GM12878 (cell line): ENCODE data around the gene NPAS3. TPM values are rescaled to one million over a fixed set of nuclear protein-coding genes. Genes with fewer than 3 reads are reported as not detected.
A peak's percentile ranks its signal among the peaks of the same experiment; 100 is the strongest.

Experiments used
- BHLHE40 ChIP-seq, 2 experiments: fragments of 450-650 bp in 1 of 2; IDR thresholded peaks; 2 replicates each; pipeline ENCODE4 v1.6.1; 2011 to 2017; ENCODE audit warnings: low read depth in 2 of 2, borderline replicate concordance in 1 of 2, improper control_type of control experiment in 1 of 2, low read length in 1 of 2, mild to moderate bottlenecking in 1 of 2
- IKZF2 ChIP-seq, 2 experiments: fragments of 450-650 bp; IDR thresholded peaks; 2 replicates each; pipeline ENCODE4 v1.6.1; 2017; ENCODE audit warnings: mild to moderate bottlenecking in 2 of 2, moderate library complexity in 2 of 2
- KDM1A ChIP-seq: fragments of 200-600 bp; sonication (generic); IDR thresholded peaks from 2 replicates; pipeline ENCODE4 v1.6.1; 2016; ENCODE audit warnings: borderline replicate concordance
- SMC3 ChIP-seq: IDR thresholded peaks from 2 replicates; pipeline ENCODE4 v1.6.1; 2011; ENCODE audit warnings: low read length, improper control_type of control experiment, borderline replicate concordance
- SP1 ChIP-seq: IDR thresholded peaks from one replicate; pipeline ENCODE4 v1.6.1; 2011; ENCODE audit warnings: low read depth, low read length
- TAF1 ChIP-seq: IDR thresholded peaks from 2 replicates; pipeline ENCODE4 v1.6.1; 2011; ENCODE audit warnings: mild to moderate bottlenecking, low read depth, low read length, borderline replicate concordance
- TARDBP ChIP-seq: IDR thresholded peaks from 2 replicates; pipeline ENCODE4 v1.6.1; 2016; ENCODE audit warnings: borderline replicate concordance
- WRNIP1 ChIP-seq: IDR thresholded peaks from 2 replicates; pipeline ENCODE4 v1.6.1; 2011; ENCODE audit warnings: low read depth, low read length, improper control_type of control experiment, borderline replicate concordance
- ZNF217 ChIP-seq: fragments of 450-650 bp; IDR thresholded peaks from 2 replicates; pipeline ENCODE4 v1.6.1; 2017; ENCODE audit warnings: antibody characterized with exemption, mild to moderate bottlenecking
- polyA plus RNA-seq, 11 experiments: library from polyadenylated mRNA; depleted of rRNA in 4 of 11; unstranded in 6 of 11; stranded (reverse) in 5 of 11; fragments of >200 nt; fragmentation: Nextera tagmentation in 4 of 11; fragmentation: Illumina TruSeq in 1 of 11; extraction: Ambion mirVana in 4 of 11; extraction: Trizol in 1 of 11; gene quantifications; 1 replicate in 1 of 11; 2 replicates in 10 of 11; pipeline versions ENCODE4 v1.2.1 to v1.2.3, GENCODE V29; 2011 to 2016; ENCODE audit warnings: inconsistent platforms in 2 of 11, missing spikeins in 2 of 11, low read depth in 1 of 11
- total RNA-seq, 4 experiments: library from RNA; depleted of rRNA in 3 of 4; stranded (reverse); fragments of >200 nt in 3 of 4; fragmentation: Illumina TruSeq in 1 of 4; extraction: Trizol in 1 of 4; gene quantifications; 2 replicates each; pipeline versions ENCODE4 v1.2.1 to v1.2.3, GENCODE V29; 2013 to 2021
- TF ChIP-seq, protein P1 (sequence below), 3 experiments: IDR thresholded peaks in 2 of 3; conservative IDR thresholded peaks in 1 of 3; 2 replicates each; pipeline ENCODE4 v1.5.1; 2011; ENCODE audit warnings: low read depth in 3 of 3, low read length in 3 of 3, mild to moderate bottlenecking in 3 of 3, control low read depth in 2 of 3, moderate library complexity in 2 of 3, inconsistent platforms in 1 of 3, mixed read lengths in 1 of 3; ENCODE audit not compliant: control insufficient read depth in 2 of 3, insufficient read depth in 1 of 3; ENCODE audit errors: extremely low read depth in 1 of 3
- TF ChIP-seq, protein P2 (sequence below): IDR thresholded peaks from 2 replicates; pipeline ENCODE4 v1.6.1; 2012; ENCODE audit warnings: low read depth, low read length, improper control_type of control experiment
- TF ChIP-seq, protein P3 (sequence below): fragments of 450-650 bp; IDR thresholded peaks from 2 replicates; pipeline ENCODE4 v1.6.1; 2017; ENCODE audit warnings: low read depth, mild to moderate bottlenecking, moderate library complexity
- TF ChIP-seq, protein P4 (sequence below): fragments of 450-650 bp; IDR thresholded peaks from 2 replicates; pipeline ENCODE4 v1.6.1; 2017; ENCODE audit warnings: mild to moderate bottlenecking, low read depth, inconsistent platforms; ENCODE audit not compliant: poor library complexity, severe bottlenecking
- TF ChIP-seq, protein P5 (sequence below): fragments of 450-650 bp; IDR thresholded peaks from 2 replicates; pipeline ENCODE4 v1.6.1; 2017; ENCODE audit warnings: mild to moderate bottlenecking, moderate library complexity

NPAS3 gene
- total and polyA plus RNA-seq, 10 of the 15 experiments (the other 5 are each of a cell fraction or from before 2014, with no cell fraction given), result under 0.01 to 2.7 (median 0.03) TPM; not detected in 6

DNA sequence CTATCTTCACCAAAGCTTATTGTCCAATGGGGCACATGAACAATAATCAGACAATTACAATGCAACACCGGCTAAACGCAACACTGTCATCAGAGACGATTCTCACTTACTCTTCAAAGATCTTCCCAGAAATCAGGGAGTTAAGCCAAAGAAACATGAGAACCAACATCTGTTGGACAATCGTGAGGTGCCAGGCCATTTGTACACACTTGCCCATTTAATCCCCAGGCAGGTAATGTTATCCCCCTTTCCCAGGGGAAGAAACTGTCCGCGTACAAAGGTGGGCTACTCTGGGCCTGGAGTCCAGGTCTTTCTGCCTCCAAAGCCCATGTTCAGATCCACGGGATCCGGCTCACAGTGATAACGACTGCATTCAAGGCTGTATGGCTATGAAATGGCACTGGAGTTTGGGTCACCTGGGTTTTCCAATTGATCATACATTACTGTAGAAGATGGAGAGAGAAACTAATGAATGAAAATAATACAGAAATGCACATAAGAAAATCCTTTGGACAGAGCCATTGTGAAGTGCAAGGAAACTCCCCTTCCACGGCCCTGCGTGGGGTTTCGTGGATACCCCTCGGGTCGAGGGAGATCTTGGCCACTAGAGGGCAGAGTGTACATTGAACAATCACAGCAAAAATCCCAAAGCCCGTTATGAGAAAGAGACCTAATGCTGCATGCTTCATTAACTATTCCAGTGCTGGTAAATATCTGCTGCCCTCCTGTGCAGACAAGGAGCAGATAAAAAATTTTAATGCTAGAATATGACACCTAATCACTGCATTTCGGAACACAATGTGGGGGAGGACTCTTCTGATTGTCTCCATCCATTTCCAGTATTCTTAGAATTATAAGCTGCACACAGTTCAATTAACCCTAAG is 900.8 kb downstream of the NPAS3 start (continued):
- TF ChIP-seq SMC3 (peak; percentile 91), KDM1A (no peak), BHLHE40 (IDR thresholded peaks at IDR 0.05; ENCODE audit: borderline replicate concordance in 1 of 2, low read depth in 2 of 2, low read length in 1 of 2) (no peak), TARDBP (no peak), ZNF217 (no peak), WRNIP1 (no peak), TAF1 (no peak), SP1 (no peak), IKZF2 (IDR thresholded peaks at IDR 0.05) (peak in 1 of 2 experiments; percentile 17; a peak in 1 of 4 replicates)
- TF ChIP-seq, protein P1, sequence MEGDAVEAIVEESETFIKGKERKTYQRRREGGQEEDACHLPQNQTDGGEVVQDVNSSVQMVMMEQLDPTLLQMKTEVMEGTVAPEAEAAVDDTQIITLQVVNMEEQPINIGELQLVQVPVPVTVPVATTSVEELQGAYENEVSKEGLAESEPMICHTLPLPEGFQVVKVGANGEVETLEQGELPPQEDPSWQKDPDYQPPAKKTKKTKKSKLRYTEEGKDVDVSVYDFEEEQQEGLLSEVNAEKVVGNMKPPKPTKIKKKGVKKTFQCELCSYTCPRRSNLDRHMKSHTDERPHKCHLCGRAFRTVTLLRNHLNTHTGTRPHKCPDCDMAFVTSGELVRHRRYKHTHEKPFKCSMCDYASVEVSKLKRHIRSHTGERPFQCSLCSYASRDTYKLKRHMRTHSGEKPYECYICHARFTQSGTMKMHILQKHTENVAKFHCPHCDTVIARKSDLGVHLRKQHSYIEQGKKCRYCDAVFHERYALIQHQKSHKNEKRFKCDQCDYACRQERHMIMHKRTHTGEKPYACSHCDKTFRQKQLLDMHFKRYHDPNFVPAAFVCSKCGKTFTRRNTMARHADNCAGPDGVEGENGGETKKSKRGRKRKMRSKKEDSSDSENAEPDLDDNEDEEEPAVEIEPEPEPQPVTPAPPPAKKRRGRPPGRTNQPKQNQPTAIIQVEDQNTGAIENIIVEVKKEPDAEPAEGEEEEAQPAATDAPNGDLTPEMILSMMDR (IDR thresholded peaks at IDR 0.05 in 2 of 3, conservative IDR thresholded peaks at IDR 0.05 in 1 of 3; ENCODE audit: control insufficient read depth in 2 of 3, extremely low read depth in 1 of 3, insufficient read depth in 1 of 3, low read depth in 3 of 3, low read length in 3 of 3), result peak; percentile 73 to 85 (median 77)
- TF ChIP-seq, protein P2, sequence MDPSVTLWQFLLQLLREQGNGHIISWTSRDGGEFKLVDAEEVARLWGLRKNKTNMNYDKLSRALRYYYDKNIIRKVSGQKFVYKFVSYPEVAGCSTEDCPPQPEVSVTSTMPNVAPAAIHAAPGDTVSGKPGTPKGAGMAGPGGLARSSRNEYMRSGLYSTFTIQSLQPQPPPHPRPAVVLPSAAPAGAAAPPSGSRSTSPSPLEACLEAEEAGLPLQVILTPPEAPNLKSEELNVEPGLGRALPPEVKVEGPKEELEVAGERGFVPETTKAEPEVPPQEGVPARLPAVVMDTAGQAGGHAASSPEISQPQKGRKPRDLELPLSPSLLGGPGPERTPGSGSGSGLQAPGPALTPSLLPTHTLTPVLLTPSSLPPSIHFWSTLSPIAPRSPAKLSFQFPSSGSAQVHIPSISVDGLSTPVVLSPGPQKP, result no peak
- TF ChIP-seq, protein P3, sequence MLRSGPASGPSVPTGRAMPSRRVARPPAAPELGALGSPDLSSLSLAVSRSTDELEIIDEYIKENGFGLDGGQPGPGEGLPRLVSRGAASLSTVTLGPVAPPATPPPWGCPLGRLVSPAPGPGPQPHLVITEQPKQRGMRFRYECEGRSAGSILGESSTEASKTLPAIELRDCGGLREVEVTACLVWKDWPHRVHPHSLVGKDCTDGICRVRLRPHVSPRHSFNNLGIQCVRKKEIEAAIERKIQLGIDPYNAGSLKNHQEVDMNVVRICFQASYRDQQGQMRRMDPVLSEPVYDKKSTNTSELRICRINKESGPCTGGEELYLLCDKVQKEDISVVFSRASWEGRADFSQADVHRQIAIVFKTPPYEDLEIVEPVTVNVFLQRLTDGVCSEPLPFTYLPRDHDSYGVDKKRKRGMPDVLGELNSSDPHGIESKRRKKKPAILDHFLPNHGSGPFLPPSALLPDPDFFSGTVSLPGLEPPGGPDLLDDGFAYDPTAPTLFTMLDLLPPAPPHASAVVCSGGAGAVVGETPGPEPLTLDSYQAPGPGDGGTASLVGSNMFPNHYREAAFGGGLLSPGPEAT, result 0 out of 2 replicates have a peak, but pooled peaks have one; percentile 23
- TF ChIP-seq, protein P4, sequence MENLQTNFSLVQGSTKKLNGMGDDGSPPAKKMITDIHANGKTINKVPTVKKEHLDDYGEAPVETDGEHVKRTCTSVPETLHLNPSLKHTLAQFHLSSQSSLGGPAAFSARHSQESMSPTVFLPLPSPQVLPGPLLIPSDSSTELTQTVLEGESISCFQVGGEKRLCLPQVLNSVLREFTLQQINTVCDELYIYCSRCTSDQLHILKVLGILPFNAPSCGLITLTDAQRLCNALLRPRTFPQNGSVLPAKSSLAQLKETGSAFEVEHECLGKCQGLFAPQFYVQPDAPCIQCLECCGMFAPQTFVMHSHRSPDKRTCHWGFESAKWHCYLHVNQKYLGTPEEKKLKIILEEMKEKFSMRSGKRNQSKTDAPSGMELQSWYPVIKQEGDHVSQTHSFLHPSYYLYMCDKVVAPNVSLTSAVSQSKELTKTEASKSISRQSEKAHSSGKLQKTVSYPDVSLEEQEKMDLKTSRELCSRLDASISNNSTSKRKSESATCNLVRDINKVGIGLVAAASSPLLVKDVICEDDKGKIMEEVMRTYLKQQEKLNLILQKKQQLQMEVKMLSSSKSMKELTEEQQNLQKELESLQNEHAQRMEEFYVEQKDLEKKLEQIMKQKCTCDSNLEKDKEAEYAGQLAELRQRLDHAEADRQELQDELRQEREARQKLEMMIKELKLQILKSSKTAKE, result peak; percentile 40
- TF ChIP-seq, protein P5, sequence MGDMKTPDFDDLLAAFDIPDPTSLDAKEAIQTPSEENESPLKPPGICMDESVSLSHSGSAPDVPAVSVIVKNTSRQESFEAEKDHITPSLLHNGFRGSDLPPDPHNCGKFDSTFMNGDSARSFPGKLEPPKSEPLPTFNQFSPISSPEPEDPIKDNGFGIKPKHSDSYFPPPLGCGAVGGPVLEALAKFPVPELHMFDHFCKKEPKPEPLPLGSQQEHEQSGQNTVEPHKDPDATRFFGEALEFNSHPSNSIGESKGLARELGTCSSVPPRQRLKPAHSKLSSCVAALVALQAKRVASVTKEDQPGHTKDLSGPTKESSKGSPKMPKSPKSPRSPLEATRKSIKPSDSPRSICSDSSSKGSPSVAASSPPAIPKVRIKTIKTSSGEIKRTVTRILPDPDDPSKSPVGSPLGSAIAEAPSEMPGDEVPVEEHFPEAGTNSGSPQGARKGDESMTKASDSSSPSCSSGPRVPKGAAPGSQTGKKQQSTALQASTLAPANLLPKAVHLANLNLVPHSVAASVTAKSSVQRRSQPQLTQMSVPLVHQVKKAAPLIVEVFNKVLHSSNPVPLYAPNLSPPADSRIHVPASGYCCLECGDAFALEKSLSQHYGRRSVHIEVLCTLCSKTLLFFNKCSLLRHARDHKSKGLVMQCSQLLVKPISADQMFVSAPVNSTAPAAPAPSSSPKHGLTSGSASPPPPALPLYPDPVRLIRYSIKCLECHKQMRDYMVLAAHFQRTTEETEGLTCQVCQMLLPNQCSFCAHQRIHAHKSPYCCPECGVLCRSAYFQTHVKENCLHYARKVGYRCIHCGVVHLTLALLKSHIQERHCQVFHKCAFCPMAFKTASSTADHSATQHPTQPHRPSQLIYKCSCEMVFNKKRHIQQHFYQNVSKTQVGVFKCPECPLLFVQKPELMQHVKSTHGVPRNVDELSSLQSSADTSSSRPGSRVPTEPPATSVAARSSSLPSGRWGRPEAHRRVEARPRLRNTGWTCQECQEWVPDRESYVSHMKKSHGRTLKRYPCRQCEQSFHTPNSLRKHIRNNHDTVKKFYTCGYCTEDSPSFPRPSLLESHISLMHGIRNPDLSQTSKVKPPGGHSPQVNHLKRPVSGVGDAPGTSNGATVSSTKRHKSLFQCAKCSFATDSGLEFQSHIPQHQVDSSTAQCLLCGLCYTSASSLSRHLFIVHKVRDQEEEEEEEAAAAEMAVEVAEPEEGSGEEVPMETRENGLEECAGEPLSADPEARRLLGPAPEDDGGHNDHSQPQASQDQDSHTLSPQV, result no peak
